GM12891 (cell line): Measurements from ENCODE around the gene CAMK1D.

ENCODE experiments used
- PAX5 ChIP-seq: IDR thresholded peaks from 2 replicates; pipeline ENCODE4 v1.6.1; 2011; ENCODE audit warnings: low read length, moderate library complexity, mild to moderate bottlenecking; ENCODE audit not compliant: insufficient read depth, severe bottlenecking
- POLR2A ChIP-seq: IDR thresholded peaks from 2 replicates; pipeline ENCODE4 v1.6.1; 2011; ENCODE audit warnings: low read depth, low read length, control low read depth
- POLR2AphosphoS5 ChIP-seq: IDR thresholded peaks from 2 replicates; pipeline ENCODE4 v1.6.1; 2011; ENCODE audit warnings: low read depth, low read length, control low read depth
- POU2F2 ChIP-seq: IDR thresholded peaks from 2 replicates; pipeline ENCODE4 v1.6.1; 2011; ENCODE audit warnings: low read depth, mild to moderate bottlenecking, control low read depth, low read length, moderate library complexity
- SPI1 ChIP-seq: IDR thresholded peaks from 2 replicates; pipeline ENCODE4 v1.6.1; 2011; ENCODE audit warnings: low read depth, low read length, control low read depth
- TAF1 ChIP-seq: IDR thresholded peaks from 2 replicates; pipeline ENCODE4 v1.6.1; 2011; ENCODE audit warnings: low read depth, low read length, control low read depth

- TF ChIP-seq POLR2A (no peak), POLR2AphosphoS5 (no peak), SPI1 (no peak), PAX5 (no peak), TAF1 (no peak), POU2F2 (no peak)
Observed at GRCh38 chr10:12387561-12388210, 38.3 kb downstream of the CAMK1D start.
